ENCODE data around the gene KCNIP1. TPM values are rescaled to one million over a fixed set of nuclear protein-coding genes. Genes with fewer than 3 reads are reported as not detected.

KCNIP1 gene
- total RNA-seq, 4 donors from 2014 or later: 0.94 to 1.6 (median 1.1) TPM; not detected in 1

DNA sequence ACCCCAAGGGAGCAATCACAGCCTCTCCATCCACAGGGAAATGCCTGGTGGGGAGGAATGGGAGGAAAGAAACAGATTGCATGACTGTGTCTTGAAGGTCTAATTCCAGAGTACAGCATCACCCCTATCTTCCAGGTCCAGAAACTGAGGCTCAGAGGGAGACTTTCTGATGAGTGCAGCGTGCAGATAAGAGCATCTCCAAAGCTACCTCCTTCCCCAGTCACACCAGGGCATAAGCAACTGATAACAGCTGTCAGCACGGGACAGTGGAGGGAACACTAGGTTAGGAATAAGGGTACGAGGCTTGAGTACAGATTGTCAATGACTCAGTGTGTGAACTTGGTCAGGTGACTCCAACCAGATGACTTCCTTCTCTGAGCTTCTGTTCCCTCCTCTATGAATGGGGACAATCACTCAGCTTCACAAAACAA is 126.9 kb downstream of the KCNIP1 start:
- ATAC-seq: no peak
- no peak overlapping the region for H3K4me3 ChIP-seq
- 77 to 83% methylated on average over 2 to 3 of the region's 3 CpGs for WGBS, 2 donors (ENCODE audit: low coverage in 1 of 2)
- H3K9me3 ChIP-seq: no peaks in the 10 kb centered on the region
- H3K27me3 ChIP-seq: peaks cover 3% of the 10 kb centered on the region
- peaks cover 0 to 27% (median 11%) of the 10 kb centered on the region in 3 donors for H3K4me1 ChIP-seq
- H3K27ac ChIP-seq: peak overlapping the region in 1 of 4 donors; percentile 87
- TF ChIP-seq EP300 (IDR thresholded peaks at IDR 0.05): no peak
- no peak for TF ChIP-seq POLR2AphosphoS5 (IDR thresholded peaks at IDR 0.05)
- no peak for TF ChIP-seq POLR2A (IDR thresholded peaks at IDR 0.05)
- TF ChIP-seq, protein P1, sequence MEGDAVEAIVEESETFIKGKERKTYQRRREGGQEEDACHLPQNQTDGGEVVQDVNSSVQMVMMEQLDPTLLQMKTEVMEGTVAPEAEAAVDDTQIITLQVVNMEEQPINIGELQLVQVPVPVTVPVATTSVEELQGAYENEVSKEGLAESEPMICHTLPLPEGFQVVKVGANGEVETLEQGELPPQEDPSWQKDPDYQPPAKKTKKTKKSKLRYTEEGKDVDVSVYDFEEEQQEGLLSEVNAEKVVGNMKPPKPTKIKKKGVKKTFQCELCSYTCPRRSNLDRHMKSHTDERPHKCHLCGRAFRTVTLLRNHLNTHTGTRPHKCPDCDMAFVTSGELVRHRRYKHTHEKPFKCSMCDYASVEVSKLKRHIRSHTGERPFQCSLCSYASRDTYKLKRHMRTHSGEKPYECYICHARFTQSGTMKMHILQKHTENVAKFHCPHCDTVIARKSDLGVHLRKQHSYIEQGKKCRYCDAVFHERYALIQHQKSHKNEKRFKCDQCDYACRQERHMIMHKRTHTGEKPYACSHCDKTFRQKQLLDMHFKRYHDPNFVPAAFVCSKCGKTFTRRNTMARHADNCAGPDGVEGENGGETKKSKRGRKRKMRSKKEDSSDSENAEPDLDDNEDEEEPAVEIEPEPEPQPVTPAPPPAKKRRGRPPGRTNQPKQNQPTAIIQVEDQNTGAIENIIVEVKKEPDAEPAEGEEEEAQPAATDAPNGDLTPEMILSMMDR (IDR thresholded peaks at IDR 0.05): no peak
- H3K36me3 ChIP-seq: no peaks in the 10 kb centered on the region

DNA sequence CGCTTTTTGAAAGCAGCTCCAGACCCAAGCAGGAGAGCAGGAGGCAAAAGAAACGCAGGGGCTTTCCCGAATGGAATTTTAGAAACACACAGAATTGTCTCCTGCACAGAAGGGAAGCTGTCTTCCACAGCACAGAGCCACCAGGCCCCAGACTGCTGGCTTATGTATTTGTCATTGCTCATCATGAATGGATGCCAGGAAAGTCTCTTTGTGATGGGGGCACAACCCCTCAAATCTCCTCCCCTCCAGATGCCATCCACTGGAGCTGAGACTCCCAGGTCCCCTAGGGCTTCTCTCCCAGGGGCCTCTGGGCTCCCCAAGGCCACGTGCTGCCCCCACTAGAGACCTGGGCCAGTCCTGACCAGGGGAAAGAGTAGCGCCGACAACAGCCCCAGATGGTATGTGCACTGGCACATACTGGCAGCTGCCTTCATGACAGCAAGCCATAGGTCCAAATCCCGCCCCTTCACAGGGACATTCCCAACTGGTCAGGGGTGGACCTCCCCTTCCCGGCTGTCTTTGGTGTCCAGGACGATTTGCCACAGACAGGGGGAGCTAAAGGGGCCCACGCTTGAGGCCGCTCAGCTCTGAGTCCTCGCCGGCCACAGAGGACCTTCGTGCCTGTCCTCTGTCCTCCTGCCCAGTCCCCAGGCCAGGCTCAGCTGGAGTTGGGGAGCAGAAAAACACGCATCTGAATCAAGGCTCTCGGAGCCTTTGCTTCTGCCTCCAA is 127.8 kb downstream of the KCNIP1 start:
- 10 to 17% methylated on average over 1 to 2 of the region's 16 CpGs for WGBS, 2 donors (ENCODE audit: low coverage in 1 of 2)
- Histone ChIP-seq H3K27me3 (no peaks in the 10 kb centered on the region), H3K27ac (peak overlapping the region in 3 of 4 donors; percentile 52 to 87 (median 87)), H3K36me3 (no peaks in the 10 kb centered on the region), H3K4me1 (peaks cover 0 to 27% (median 11%) of the 10 kb centered on the region in 3 donors), H3K4me3 (no peak overlapping the region), H3K9me3 (no peaks in the 10 kb centered on the region)
- no peak for ATAC-seq
- TF ChIP-seq, protein P1 (IDR thresholded peaks at IDR 0.05): peak in 1 of 4 experiments; percentile 34
- no peak for TF ChIP-seq POLR2A (IDR thresholded peaks at IDR 0.05)
- TF ChIP-seq EP300 (IDR thresholded peaks at IDR 0.05): no peak

DNA sequence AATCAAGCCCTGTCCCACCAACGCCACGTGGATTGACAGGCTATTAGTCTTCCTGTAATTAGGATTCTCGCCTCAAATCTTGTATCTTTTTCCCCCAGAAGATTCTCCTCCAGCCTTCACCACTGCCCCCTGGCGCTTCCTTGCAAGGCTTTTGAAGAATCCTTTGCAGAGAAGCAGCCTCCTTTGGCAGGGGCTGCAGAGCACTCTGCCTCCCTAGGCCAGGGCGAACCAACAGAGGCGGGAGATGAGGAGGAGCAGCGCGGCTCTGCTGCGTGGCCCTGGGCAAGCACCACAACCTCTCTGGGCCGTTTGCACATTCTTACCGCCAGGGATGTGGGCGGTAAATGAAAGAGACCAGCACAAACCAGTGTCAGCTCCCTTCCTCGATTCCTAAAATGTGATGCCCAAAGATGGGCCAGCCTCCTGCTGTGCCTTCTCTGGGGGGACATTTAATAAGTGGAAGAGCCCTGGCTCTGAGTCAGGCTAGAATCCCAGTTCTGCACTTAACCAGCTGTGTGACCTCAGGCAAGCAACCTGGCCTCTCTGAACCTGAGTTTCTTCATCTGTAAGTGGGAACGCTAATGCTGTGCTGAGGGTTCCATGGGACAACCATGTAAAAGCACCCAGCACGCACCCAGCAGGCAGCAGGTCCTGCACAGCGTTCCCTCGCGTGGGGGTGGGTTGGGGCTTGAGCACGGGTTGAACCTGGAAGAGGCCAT is 128.6 kb downstream of the KCNIP1 start:
- peak overlapping the region in 3 of 4 donors; percentile 86 to 87 (median 87) for H3K27ac ChIP-seq
- H3K4me3 ChIP-seq: peak overlapping the region in 1 of 2 donors; percentile 36
- ATAC-seq: no peak
- peaks cover 0 to 27% (median 11%) of the 10 kb centered on the region in 3 donors for H3K4me1 ChIP-seq
- WGBS, 2 donors (ENCODE audit: low coverage in 1 of 2): 10 to 46% methylated on average over 6 to 7 of the region's 19 CpGs
- TF ChIP-seq, protein P1 (IDR thresholded peaks at IDR 0.05): no peak
- TF ChIP-seq POLR2AphosphoS5 (IDR thresholded peaks at IDR 0.05) (no peak), EP300 (IDR thresholded peaks at IDR 0.05) (no peak), POLR2A (IDR thresholded peaks at IDR 0.05) (no peak)
- H3K36me3 ChIP-seq: no peaks in the 10 kb centered on the region
- no peaks in the 10 kb centered on the region for H3K27me3 ChIP-seq
- H3K9me3 ChIP-seq: no peaks in the 10 kb centered on the region

DNA sequence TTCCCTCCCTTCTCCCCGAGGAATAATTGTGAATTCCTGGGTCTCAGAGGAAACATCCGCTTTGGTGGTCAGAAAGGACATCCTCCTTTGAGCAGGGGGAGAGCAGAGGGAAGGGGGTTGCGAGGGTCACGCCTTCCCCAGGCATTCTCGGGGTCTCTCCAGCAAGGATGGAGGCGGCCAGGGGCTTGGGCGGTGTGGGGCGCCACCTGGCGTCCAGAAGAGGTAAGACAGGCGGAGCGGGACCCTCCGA is 129.1 kb downstream of the KCNIP1 start:
- TF ChIP-seq EP300 (IDR thresholded peaks at IDR 0.05): no peak
- TF ChIP-seq, protein P1 (IDR thresholded peaks at IDR 0.05): peak in 3 of 4 experiments; percentile 88 to 95 (median 95)
- WGBS, 2 donors (ENCODE audit: low coverage in 1 of 2): 0 to 2% methylated on average over 1 to 12 of the region's 12 CpGs
- Histone ChIP-seq H3K4me3 (peak overlapping the region in 1 of 2 donors; percentile 36), H3K4me1 (peaks cover 0 to 27% (median 11%) of the 10 kb centered on the region in 3 donors), H3K9me3 (no peaks in the 10 kb centered on the region), H3K27me3 (no peaks in the 10 kb centered on the region), H3K27ac (peak overlapping the region; percentile 56 to 87 (median 86)), H3K36me3 (no peaks in the 10 kb centered on the region)
- ATAC-seq: peak; percentile 78

Data from gastroesophageal sphincter (tissue), 4 donors.